GM23338 (cell line): ENCODE measurements around the gene MRTFA. TPM values are rescaled to one million over a fixed set of nuclear protein-coding genes. Genes with fewer than 3 reads are reported as not detected.

Experiments
- ATAC-seq: fragments of 200-7000 bp; cut with Tn5 transposase; 3 replicates; pipeline ENCODE4 v1.9.1; 2020
- DNase-seq: peaks from one replicate; pipeline ENCODE4 v3.0.0-alpha.2; 2015; ENCODE audit warnings: low spot score
- H2AFZ ChIP-seq: fragments of 200-600 bp; sonication (generic); 2 replicates; pipeline ENCODE4 v1.8.0; 2016; ENCODE audit warnings: antibody characterized with exemption, mild to moderate bottlenecking, moderate library complexity
- H3F3A ChIP-seq: fragments of 200-600 bp; sonication (generic); replicated peaks from 2 replicates; pipeline ENCODE4 v1.8.0; 2017; ENCODE audit warnings: antibody characterized with exemption, mixed run types, low read depth
- H3K27ac ChIP-seq: fragments of 200-600 bp; sonication (generic); 2 replicates; pipeline ENCODE4 v1.6.1; 2016; ENCODE audit warnings: low read depth
- H3K27me3 ChIP-seq: fragments of 200-600 bp; sonication (generic); 2 replicates; pipeline ENCODE4 v1.8.0; 2016; ENCODE audit warnings: mild to moderate bottlenecking, mixed run types, moderate library complexity; ENCODE audit not compliant: insufficient read depth
- H3K36me3 ChIP-seq: fragments of 200-600 bp; sonication (generic); 2 replicates; pipeline ENCODE4 v1.8.0; 2016; ENCODE audit warnings: mild to moderate bottlenecking; ENCODE audit not compliant: insufficient read depth
- H3K4me1 ChIP-seq: fragments of 200-600 bp; sonication (generic); 2 replicates; pipeline ENCODE4 v1.8.0; 2016; ENCODE audit warnings: mild to moderate bottlenecking, moderate library complexity; ENCODE audit not compliant: insufficient read depth
- H3K4me2 ChIP-seq: fragments of 200-600 bp; sonication (generic); 2 replicates; pipeline ENCODE4 v1.7.1; 2017; ENCODE audit warnings: mixed run types
- H3K4me3 ChIP-seq: fragments of 200-600 bp; sonication (generic); 2 replicates; pipeline ENCODE4 v1.6.1; 2016; ENCODE audit warnings: mixed run types
- H3K79me2 ChIP-seq: fragments of 200-600 bp; sonication (generic); replicated peaks from 2 replicates; pipeline ENCODE4 v1.8.0; 2017; ENCODE audit warnings: mild to moderate bottlenecking; ENCODE audit not compliant: insufficient read depth
- H3K9me2 ChIP-seq: fragments of 200-600 bp; sonication (generic); 2 replicates; pipeline ENCODE4 v1.8.0; 2017; ENCODE audit not compliant: insufficient read depth
- H4K20me1 ChIP-seq: fragments of 200-600 bp; sonication (generic); replicated peaks from 2 replicates; pipeline ENCODE4 v1.8.0; 2017; ENCODE audit warnings: mild to moderate bottlenecking; ENCODE audit not compliant: insufficient read depth
- H3K27ac Mint-ChIP-seq: 2 replicates; pipeline ENCODE4 v1.8.0; 2020; ENCODE audit warnings: inconsistent platforms, mild to moderate bottlenecking, moderate library complexity, mixed read lengths
- H3K27me3 Mint-ChIP-seq: 3 replicates; pipeline ENCODE4 v1.8.0; 2022; ENCODE audit warnings: low read depth, mild to moderate bottlenecking, moderate library complexity, mixed read lengths, inconsistent platforms; ENCODE audit not compliant: insufficient read depth, poor library complexity
- H3K36me3 Mint-ChIP-seq: 3 replicates; pipeline ENCODE4 v1.8.0; 2021; ENCODE audit warnings: low read depth, mild to moderate bottlenecking, inconsistent platforms, moderate library complexity, mixed read lengths
- H3K4me1 Mint-ChIP-seq: 3 replicates; pipeline ENCODE4 v1.8.0; 2020; ENCODE audit warnings: mild to moderate bottlenecking, inconsistent platforms, mixed read lengths
- H3K4me3 Mint-ChIP-seq: 3 replicates; pipeline ENCODE4 v1.8.0; 2021; ENCODE audit warnings: moderate library complexity, mild to moderate bottlenecking, inconsistent platforms, mixed read lengths
- H3K9me3 Mint-ChIP-seq: 3 replicates; pipeline ENCODE4 v1.8.0; 2020; ENCODE audit warnings: moderate library complexity, mild to moderate bottlenecking, inconsistent platforms, mixed read lengths
- CREB1 ChIP-seq: fragments of 250-450 bp; sonication (Bioruptor Pico); IDR thresholded peaks from 2 replicates; pipeline ENCODE4 v1.5.0; 2020; ENCODE audit warnings: low read depth, mild to moderate bottlenecking, moderate library complexity
- ETS1 ChIP-seq: IDR thresholded peaks from 2 replicates; pipeline ENCODE4 v1.6.1; 2016; ENCODE audit warnings: antibody characterized with exemption
- EZH2 ChIP-seq: fragments of 200-600 bp; sonication (generic); IDR thresholded peaks from one replicate; pipeline ENCODE4 v1.8.0; 2017; ENCODE audit warnings: antibody characterized with exemption, mild to moderate bottlenecking, low read depth; ENCODE audit not compliant: unreplicated experiment
- EZH2phosphoT487 ChIP-seq: fragments of 200-600 bp; sonication (generic); IDR thresholded peaks from one replicate; pipeline ENCODE4 v1.8.1; 2018; ENCODE audit warnings: antibody characterized with exemption; ENCODE audit not compliant: unreplicated experiment
- JUNB ChIP-seq: IDR thresholded peaks from one replicate; pipeline ENCODE4 v1.6.1; 2016; ENCODE audit warnings: antibody characterized with exemption; ENCODE audit not compliant: unreplicated experiment
- NANOG ChIP-seq: IDR thresholded peaks from 2 replicates; pipeline ENCODE4 v1.6.1; 2016; ENCODE audit warnings: antibody characterized with exemption, borderline replicate concordance
- POLR2AphosphoS5 ChIP-seq: IDR thresholded peaks from 2 replicates; pipeline ENCODE4 v1.6.1; 2016; ENCODE audit warnings: antibody characterized with exemption, low read depth
- STAT1 ChIP-seq: IDR thresholded peaks from one replicate; pipeline ENCODE4 v1.6.1; 2016; ENCODE audit warnings: antibody characterized with exemption; ENCODE audit not compliant: unreplicated experiment
- ZNF114 ChIP-seq: fragments of 250-450 bp; sonication (Bioruptor Pico); IDR thresholded peaks from 2 replicates; pipeline ENCODE4 v1.5.0; 2020; ENCODE audit warnings: mild to moderate bottlenecking, moderate library complexity
- ZNF462 ChIP-seq: fragments of 250-450 bp; sonication (Bioruptor Pico); IDR thresholded peaks from 2 replicates; pipeline ENCODE4 v1.5.0; 2020; ENCODE audit warnings: mild to moderate bottlenecking, moderate library complexity
- polyA plus RNA-seq: library from polyadenylated mRNA; unstranded; fragments of >200 nt; fragmentation: Nextera tagmentation; extraction: Ambion mirVana; gene quantifications from 2 replicates; pipeline ENCODE4 v1.2.1, GENCODE V29; 2016
- total RNA-seq: library from RNA; depleted of rRNA; stranded (reverse); fragments of >200 nt; shearing (Covaris generic); gene quantifications from 2 replicates; pipeline ENCODE4 v1.2.3, GENCODE V29; 2014

The MRTFA gene
- total and polyA plus RNA-seq, 2 experiments from 2014 or later, result 18.1 to 92.4 TPM

- no peaks in the 10 kb centered on the region for H3K36me3 ChIP-seq
- no peak overlapping the region; the same call in 1 of the 2 replicates for H3K27ac ChIP-seq
- no peaks in the 10 kb centered on the region for H3K9me2 ChIP-seq
- no peak overlapping the region for H2AFZ ChIP-seq
- no peak overlapping the region for H3K4me2 ChIP-seq
- DNase-seq (no peak), ATAC-seq (no peak)
- H3K27me3 ChIP-seq, result no peaks in the 10 kb centered on the region
- H3K4me3 ChIP-seq, result no peak overlapping the region
- peaks cover 5% of the 10 kb centered on the region for H4K20me1 ChIP-seq
- H3K79me2 ChIP-seq, result peaks cover 5% of the 10 kb centered on the region; the same call in 1 of the 2 replicates
- Mint-ChIP-seq H3K4me3 (no peak overlapping the region), H3K27ac (no peak overlapping the region), H3K36me3 (peaks cover 3% of the 10 kb centered on the region; the same call in 2 of the 3 replicates), H3K4me1 (no peaks in the 10 kb centered on the region), H3K27me3 (no peaks in the 10 kb centered on the region), H3K9me3 (no peaks in the 10 kb centered on the region)
- H3K4me1 ChIP-seq, result no peaks in the 10 kb centered on the region
- no peak for TF ChIP-seq JUNB
- no peak for TF ChIP-seq EZH2phosphoT487
- TF ChIP-seq CREB1 (CRISPR knock-in tag), result no peak
- no peak for TF ChIP-seq EZH2
- no peak for TF ChIP-seq ETS1
- 0 out of 2 replicates have a peak, but pooled peaks cover 3% of the 10 kb centered on the region for H3F3A ChIP-seq
These were observed 248.3 kb downstream of the MRTFA start for GRCh38 chr22:40388231-40388630.

GRCh38 chr22:40387746-40388145, 248.8 kb downstream of the MRTFA start:
- Histone ChIP-seq H3K9me2 (no peaks in the 10 kb centered on the region), H3K79me2 (peaks cover 5% of the 10 kb centered on the region; the same call in 1 of the 2 replicates), H3F3A (0 out of 2 replicates have a peak, but pooled peaks cover 3% of the 10 kb centered on the region), H4K20me1 (peaks cover 5% of the 10 kb centered on the region), H3K4me3 (no peak overlapping the region), H3K4me2 (no peak overlapping the region), H3K27me3 (no peaks in the 10 kb centered on the region), H3K27ac (no peak overlapping the region), H3K4me1 (no peaks in the 10 kb centered on the region), H3K36me3 (no peaks in the 10 kb centered on the region), H2AFZ (no peak overlapping the region)
- H3K4me3 Mint-ChIP-seq, result no peak overlapping the region
- DNase-seq (no peak), ATAC-seq (no peak)
- H3K4me1 Mint-ChIP-seq, result no peaks in the 10 kb centered on the region
- no peaks in the 10 kb centered on the region for H3K9me3 Mint-ChIP-seq
- peaks cover 3% of the 10 kb centered on the region; the same call in 2 of the 3 replicates for H3K36me3 Mint-ChIP-seq
- H3K27ac Mint-ChIP-seq, result no peak overlapping the region
- no peaks in the 10 kb centered on the region for H3K27me3 Mint-ChIP-seq
- TF ChIP-seq ZNF462, result no peak
- no peak for TF ChIP-seq NANOG
- TF ChIP-seq ZNF114 (CRISPR knock-in tag), result no peak
- TF ChIP-seq STAT1, result no peak
- no peak for TF ChIP-seq POLR2AphosphoS5
- TF ChIP-seq ETS1, result no peak
- no peak for TF ChIP-seq CREB1 (CRISPR knock-in tag)
- TF ChIP-seq JUNB, result no peak
